Skeletal muscle cell (primary cell): Measurements from ENCODE around the gene ASAP2.
"Not testable (repeated sequence)": the region's sequence is repeated elsewhere in the genome, so short reads cannot be mapped to it uniquely, and the experiment has no call there.

Experiments
- DNase-seq: peaks from one replicate; pipeline ENCODE4 v3.0.0-alpha.2; 2010; ENCODE audit warnings: low read depth
- H3K4me3 ChIP-seq: 2 replicates; pipeline ENCODE4 v1.5.1; 2011; ENCODE audit warnings: low read depth, mild to moderate bottlenecking, control low read depth, low read length, moderate library complexity

The ASAP2 gene

DNA sequence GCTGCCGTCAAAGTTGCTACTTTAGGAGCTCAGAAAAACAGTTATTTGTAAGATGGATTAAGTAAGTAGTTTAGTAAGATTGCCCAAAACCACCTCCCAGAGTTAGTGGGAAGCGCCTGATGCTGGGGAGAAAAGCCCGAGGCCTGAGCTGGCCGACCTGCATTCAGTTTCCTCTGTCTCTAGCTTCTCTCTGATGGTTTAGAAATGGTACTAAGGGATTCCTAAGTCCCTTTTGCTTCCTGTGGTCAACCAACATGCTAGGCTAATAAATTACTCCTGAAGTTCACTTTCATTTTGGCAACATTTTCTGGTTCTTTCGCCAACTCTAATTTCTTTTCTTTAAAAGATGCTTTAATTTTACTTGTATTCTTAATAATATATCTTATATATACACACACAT is 60.1 kb downstream of the ASAP2 start:
- no peak overlapping the region for H3K4me3 ChIP-seq
- DNase-seq: no peak

DNA sequence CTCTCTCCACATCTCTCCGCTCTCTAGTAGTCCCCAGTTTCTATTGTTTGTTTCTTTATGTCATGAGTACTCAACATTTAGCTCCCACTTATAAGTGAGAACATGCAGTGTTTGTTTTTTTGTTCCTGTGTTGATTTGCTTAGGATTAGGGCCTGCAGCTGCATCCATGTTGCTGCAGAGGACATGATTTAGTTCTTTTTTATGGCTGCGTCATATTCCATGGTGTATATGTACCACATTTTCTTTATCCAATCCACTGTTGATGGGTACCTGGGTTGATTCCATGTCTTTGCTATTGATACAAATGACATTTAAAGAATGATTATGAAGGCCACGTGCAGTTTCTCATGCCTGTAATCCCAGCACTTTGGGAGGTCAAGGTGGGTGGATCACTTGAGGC is 60.7 kb downstream of the ASAP2 start:
- not testable (repeated sequence) for H3K4me3 ChIP-seq, DNase-seq

DNA sequence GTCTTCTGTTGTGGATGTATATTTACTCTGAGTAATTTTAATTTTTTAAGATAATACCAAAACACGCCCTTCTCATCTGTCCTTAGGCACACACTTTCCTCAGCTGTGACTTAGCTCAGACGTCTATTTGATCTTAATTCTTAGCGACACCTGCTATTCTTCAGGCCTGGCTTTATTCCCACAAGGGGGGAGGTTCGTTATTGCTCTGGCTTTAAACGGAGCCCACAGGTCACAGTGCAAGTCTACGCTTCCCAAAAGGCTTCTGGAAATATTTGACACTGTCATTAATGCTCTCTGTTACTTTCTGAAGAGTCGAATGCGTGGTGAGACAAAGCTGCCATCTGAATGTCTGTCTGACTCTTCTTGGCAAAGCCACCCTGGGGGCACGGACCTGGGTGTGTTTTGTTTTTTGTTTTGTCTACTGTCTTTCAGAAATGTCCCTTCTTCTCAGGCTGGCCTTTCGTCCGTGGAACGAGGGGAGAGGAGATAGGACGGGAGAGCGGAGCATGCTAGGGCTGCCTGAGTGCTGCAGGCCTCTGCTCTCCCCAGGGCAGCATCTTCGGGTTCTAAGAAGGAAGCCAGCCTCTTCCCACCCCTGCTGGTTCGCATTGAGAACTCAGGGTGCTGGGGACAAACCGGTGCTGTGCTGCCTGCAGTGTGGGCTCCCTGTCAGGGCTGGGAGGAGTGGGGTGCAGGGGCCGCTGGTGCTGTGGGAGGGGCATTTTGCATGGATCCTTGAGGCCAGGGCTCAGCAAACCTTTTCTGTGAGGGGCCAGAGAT is 61.9 kb downstream of the ASAP2 start:
- no peak for DNase-seq
- H3K4me3 ChIP-seq: no peak overlapping the region

DNA sequence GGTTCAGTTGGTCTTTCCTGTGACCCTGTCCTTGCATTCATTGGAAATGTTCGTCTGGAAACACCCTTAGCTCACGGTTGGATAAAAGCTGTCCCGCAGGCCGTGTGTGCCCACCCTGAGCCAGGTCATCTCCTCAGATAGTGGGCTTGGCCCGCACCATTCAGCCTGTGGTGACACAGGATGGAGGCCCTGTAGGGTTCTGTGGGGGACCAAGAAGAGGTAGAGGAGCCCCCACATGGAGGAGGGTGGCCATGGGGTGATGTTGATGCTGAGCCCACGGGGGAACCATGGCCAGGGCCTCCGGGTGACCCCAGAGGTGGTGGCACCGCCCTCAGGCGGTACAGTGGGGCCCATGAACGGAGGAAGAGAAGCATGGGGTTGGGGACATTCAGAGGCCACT is 62.7 kb downstream of the ASAP2 start:
- H3K4me3 ChIP-seq: no peak overlapping the region

DNA sequence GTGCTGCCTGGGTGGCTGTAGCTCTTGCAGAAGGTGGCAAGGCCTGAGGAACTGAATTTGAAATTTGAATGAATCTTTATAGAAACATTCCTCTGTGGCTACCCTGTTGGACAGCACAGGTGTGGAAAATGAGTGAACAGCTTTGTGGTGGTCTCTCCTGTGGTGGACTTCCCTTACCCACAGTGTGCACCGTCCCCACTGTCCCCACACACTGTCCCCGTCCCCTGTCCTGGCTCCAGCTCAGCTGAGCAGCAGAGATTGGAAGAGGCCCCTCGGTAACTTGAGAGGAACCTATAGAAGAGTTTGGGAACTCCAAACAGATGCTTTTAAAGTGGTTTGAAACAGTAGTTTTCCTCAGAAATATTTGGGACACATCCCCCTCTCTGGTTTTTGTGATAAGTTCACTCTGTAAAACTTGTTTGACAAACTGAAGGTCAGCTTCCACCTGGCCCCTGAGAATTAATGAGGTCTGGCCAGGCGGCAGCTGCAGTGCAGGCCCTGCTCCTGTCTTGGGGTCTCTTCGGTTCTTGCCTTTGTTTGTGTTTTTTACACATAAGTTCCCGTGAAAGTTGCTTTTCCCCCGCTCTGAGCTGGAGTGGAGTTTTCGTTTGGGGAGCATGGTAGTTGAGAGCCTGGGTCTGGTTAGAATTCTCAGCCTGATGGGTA is 63.2 kb downstream of the ASAP2 start:
- DNase-seq: no peak
- no peak overlapping the region for H3K4me3 ChIP-seq

More for the DNA sequence above, 62.7 kb downstream of the ASAP2 start:
- DNase-seq: no peak

DNA sequence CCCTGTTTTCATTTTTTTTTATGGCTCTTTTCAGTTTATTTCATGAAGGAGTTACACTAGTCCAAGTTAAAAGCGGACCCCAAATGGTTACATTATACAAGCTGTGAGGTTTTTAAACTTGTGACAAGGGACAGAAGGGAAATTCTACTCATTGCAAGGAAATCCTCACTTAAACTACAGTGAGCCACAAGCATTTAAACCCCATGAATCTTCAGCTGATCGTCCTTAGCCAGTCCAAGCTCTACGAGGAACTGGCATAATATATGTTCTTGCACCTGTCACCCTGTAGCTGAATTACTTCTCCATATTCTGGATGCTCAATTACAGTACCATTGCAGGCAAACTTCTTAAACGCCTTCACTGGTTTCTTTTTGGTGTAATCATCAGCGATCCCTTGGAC is 64.5 kb downstream of the ASAP2 start:
- no peak overlapping the region for H3K4me3 ChIP-seq

DNA sequence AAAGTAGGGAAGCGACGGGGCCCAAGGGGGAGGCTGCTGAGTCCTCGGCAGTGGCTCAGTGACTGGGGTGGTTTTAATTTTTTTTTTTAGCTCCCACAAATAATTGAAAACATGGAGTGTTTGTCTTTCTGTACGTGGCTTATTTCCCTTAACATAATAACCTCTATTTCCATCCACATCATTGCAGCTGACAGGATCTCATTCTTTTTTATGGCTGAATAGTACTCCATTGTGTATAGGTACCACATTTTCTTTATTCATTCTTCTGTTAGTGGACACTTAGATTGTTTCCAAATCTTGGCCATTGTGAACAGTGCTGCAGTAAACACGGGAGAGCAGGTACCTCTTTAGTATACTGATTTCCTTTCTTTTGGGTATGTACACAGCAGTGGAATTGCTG is 65.1 kb downstream of the ASAP2 start:
- no peak overlapping the region for H3K4me3 ChIP-seq
- no peak for DNase-seq

More for the DNA sequence above, 64.5 kb downstream of the ASAP2 start:
- no peak for DNase-seq

DNA sequence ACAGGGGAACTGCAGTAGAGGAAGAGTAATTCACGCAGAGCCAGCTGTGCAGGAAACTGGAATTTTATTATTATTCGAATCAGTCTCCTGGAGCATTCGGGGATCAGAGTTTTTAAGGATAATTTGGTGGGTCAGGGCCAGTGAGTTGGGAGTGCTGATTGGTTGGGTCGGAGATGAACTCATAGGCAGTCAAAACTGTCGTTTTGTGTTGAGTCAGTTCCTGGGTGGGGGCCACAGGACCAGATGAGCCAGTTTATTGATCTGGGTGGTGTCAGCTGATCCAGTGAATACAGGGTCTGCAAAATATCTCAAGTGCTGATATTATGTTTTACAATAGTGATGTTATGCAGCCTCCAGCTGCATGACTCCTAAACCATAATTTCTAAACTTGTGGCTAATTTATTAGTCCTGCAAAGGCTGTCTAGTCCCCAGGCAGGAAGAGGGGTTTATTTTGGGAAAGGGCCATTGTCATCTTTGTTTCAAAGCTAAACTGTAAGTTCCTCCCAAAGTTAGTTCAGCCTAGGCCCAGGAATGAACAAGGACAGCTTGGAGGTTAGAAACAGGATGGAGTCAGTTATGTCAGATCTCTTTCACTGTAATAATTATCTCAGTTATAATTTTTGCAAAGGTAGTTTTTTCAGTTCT is 67.0 kb downstream of the ASAP2 start:
- no peak overlapping the region for H3K4me3 ChIP-seq
- DNase-seq: no peak

DNA sequence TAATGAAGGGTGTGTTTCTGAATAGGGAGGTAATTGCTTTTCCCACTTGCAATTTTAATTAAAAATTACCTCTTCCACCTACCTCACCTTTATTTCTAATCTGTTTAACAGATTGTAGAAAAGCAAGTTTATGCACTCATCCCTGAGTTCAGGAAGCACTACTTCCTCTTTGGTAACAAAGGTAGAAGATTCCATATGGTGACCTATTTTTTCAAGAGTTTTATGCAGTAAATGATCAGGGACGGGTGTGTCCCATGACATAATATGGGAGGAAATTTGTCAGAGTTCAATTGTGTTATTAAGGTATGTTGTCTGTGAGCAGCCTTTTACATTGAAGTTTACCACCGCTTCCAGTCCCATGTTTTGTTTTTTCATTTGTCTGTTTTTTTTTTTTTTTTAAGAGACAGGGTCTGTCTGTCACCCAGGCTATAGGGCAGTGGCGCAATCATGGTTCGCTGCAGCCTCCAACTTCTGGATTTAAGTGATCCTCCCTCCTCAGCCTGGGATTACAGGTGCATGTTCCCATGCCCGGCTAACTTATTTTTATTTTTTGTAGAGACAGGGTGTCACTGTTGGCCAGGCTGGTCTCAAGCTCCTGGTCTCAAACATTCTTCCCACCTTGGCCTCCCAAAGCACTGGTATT is 68.2 kb downstream of the ASAP2 start:
- DNase-seq: no peak
- H3K4me3 ChIP-seq: no peak overlapping the region

DNA sequence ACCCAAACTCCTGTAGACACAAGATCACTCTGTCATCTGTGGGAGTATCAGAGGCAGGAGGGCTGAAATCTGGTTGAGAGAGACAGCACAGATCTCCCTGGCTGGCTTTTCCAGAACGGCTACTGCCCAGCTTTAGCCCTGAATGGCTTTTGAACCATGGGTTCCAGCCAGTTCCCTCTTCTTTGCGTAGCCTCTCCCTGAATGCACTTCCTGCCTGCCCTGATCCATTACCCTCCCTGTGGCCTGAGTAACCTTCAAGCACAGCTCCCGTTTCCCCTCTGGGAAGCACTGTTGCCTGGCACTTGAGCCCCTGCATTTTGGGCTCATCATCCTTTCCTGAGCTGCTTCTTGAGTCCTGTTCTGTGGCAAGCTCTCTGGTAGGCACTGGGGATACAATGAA is 68.8 kb downstream of the ASAP2 start:
- H3K4me3 ChIP-seq: no peak overlapping the region
- no peak for DNase-seq

DNA sequence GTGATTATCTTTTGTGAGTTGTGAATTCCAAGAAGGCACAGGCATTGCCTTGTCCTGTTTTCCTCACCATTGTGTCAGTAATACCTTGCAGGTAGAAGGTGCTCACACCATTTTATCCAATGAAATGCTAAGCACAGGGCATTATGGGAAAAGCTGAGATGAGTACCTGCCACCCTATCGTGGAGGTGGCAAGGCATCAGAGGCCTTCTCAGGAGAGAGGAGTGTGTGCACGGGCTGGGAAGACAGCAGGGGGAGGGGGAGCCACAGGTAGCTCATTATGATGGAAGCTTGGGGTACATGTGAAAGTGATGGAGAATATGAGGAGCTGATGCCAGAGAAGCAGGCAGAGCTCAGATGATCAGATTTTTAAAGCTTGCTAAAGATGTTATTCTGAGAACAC is 69.5 kb downstream of the ASAP2 start:
- DNase-seq: no peak
- no peak overlapping the region for H3K4me3 ChIP-seq

DNA sequence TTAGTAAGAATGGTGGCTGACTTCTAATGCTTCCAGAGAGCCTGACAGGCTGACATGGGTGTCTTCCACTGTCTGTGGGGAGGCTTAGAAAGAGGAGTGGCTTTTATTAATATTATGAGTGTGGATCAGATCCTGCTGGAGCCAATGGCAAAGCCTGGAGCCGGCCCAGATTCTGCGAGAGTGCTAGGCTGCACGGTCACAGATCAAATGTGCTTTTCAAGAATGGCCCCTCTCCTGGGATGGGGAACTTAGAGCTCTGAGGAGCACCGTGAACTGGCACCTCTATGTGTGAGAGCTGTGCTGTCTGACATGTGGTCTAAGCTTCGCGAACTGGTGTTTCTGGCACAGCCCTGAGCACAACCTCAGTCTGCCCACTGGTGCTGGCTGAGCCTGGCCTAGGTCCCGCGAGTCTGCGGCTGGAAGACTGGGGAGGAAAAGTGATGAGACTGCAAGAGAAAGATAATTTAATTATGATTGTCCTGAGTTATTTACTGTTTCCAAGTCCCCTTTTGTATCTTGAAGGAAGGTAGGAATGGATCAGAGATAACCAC is 70.4 kb downstream of the ASAP2 start:
- no peak for DNase-seq
- no peak overlapping the region for H3K4me3 ChIP-seq

DNA sequence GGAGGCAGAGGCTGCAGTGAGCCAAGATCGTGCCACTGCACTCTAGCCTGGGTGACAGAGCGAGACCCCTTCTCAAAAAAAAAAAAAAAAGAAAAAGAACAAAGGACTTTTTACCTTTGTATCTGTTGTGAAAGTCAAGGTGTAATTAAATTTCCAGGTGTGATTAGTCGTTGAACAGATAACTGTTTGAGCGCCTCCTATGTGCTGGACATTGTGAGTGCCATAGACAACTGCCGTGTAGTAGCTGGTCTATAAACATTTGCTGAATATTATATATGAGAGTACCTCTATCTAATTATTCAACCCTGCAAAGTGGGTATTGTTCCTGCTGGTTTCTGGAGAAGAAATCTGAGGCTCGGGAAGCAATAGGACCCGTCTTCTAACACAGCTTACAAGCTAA is 71.8 kb downstream of the ASAP2 start:
- DNase-seq: no peak
- H3K4me3 ChIP-seq: no peak overlapping the region

DNA sequence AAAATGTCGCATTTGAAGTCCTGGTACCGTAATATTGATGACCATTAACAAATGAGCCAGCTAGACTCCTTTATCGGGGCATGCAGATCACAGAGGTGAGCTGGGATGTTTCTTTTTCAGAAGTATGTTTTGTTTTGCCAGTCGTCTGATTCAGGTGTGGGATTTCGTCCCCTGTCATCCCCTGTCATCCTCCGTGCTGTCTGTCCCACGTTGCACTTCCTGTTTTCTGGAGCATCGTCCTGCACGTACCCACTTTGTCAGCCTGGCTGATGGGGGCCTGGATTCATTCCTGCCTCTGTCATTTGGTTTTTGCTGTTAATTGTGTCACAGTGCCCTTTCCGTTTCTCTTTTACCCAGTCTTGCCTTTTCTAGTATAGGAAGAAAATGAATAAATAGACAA is 72.8 kb downstream of the ASAP2 start:
- DNase-seq: no peak
- H3K4me3 ChIP-seq: no peak overlapping the region

DNA sequence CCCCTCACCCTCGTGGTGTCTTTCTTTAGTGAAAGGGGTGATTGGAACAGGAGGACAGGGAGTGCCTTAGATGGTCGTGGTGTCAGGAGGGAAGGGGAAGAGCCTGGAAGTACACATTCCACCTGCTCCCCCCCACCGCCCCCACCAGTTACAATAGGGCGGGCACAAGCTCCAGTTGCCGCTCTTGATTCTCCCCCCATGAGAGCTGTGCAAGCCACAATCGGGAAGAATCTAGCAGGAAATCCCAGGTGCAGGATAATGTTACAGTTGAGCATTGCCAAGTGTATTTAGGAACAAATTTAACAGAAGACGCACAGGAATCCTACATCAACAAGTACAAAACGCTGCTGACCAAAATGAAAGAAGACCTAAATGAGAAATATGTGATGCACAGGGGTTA is 73.6 kb downstream of the ASAP2 start:
- H3K4me3 ChIP-seq: no peak overlapping the region
- no peak for DNase-seq

DNA sequence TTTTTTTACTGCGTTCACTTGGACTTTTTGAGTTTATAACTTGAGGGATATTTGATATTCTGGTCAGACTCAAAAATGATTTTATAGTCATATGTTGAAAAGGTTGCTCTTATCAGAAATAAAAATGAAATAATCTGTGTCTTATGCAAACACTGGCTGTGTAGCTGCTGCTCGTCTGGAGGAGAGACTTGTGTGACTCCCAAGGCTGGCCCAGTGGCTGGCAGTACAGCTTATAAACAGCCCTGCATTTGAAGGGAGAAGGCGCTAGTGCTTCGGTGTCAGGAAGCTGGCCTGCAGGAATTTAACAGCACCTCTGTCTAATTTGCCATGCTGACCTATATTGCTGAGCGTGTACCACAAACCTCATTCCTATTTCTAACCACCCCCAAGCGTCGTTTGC is 74.5 kb downstream of the ASAP2 start:
- no peak overlapping the region for H3K4me3 ChIP-seq
- no peak for DNase-seq

DNA sequence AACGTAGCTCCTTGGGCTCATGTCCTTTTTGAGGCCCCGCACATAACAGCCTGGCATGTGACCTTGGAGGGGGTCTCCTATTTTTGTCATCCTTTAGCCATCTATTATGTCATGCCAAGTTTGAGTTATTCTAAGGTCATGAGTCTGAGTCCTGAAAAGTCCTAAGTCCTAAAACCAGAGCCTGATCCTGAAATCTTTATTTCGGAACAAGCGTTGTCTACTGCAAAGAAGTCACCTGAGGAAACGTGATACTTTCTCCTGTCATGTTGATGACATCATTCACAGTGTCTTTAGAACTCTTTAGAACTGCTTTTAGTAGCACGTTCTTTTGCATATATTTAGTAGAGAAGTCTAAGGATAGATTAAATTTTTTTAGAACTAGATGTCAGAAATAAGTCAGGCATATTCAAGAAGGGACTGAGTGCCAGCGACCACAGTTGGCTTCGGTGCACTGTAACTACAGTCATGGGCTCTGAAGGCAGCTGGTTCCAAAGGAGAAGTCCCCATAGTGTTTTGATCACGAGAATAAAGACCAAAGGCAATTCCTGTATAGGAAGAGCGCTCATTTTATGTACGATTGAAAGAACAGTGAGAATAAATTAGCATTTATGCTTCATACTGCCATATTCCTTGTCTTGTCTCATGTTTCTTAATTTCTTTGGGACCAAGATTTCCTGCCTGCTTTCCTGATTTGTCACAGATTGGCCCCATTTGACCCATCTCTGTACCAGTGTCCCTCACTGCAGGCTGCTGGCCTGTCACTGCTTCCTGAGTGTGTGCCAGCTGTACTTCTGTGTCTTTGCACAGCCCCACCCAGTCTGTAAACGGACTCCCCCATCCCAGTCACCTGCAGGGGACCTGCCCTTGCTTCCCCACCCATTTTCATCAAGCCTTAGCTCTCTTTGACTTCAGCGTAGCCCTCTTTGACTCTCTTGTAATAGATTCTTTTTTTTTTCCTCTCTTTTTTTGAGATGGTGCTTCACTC is 75.8 kb downstream of the ASAP2 start:
- DNase-seq: no peak
- no peak overlapping the region for H3K4me3 ChIP-seq

DNA sequence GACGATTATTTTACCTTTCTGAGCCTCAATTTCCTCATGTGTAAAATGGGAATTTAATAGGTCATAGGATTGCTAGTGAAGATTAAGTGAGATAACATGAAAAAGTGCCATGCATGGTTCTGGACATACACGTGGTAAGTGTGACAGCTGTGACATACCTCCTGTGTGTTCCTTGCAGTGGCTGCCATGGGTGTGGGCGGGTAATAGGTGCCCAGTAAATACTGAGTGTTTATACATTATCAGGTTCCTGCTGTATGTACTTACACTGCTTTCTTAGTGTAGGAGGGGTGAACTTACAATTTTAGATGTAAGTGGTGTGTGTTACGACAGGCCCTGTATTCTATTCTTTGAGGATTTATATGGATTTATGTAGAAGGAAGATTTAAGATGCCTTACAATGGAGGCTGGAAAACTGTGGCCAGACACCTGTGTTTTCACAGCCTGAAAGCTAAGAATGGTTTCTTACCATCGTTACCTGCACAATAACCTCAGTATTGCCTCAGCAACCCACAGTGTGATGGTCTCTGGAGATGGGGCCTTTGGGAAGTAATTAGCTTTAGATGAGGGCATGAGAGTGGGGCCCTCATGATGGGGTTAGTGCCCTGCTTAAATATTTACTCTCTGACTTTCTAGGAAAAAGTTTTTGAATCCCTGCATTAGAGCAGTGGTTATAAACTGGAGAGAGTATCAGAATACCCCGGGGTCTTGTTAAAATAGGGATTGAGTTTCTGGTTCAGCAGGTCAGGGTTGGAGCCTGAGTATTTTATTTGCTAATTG is 78.1 kb downstream of the ASAP2 start:
- H3K4me3 ChIP-seq: no peak overlapping the region
- no peak for DNase-seq
